Smooth muscle cell of the coronary artery (primary cell): ENCODE measurements around the gene BCO1. TPM values are rescaled to one million over a fixed set of nuclear protein-coding genes. Genes with fewer than 3 reads are reported as not detected.

Experiments
- total RNA-seq: library from RNA; depleted of rRNA; stranded (reverse); fragments of >200 nt; gene quantifications from 2 replicates; pipeline ENCODE4 v1.2.3, GENCODE V29; 2014; ENCODE audit warnings: low replicate concordance

The BCO1 gene
- under 0.01 TPM in 1 of 2 replicates, not detected in the other for total RNA-seq

GRCh38 chr16:81238296-81239011 lies at the start of gene BCO1:
BCO1 (plus strand) TSS chr16:81238689; CDS start chr16:81238909, 220 bp downstream.

GRCh38 chr16:81314603-81315270 lies 76.2 kb downstream of the BCO1 start, which contains the start of gene GAN:
GAN (plus strand) TSS chr16:81314962; CDS start chr16:81315114, 152 bp downstream.

Other genes with a start within 250 kb of the BCO1 start
- gene CMC2, start 231.8 kb upstream of the BCO1 start, total RNA-seq, result 31.2 and 73.3 TPM in 2 replicates
- 9.5 and 25.3 TPM in 2 replicates for gene CENPN, start 231.5 kb upstream of the BCO1 start, total RNA-seq
- gene ATMIN, start 202.8 kb upstream of the BCO1 start, total RNA-seq, result 23.1 and 30.2 TPM in 2 replicates
- gene C16orf46, start 161.5 kb upstream of the BCO1 start, total RNA-seq, result not detected in 2 replicates
- gene GCSH, start 142.3 kb upstream of the BCO1 start, total RNA-seq, result 9.2 and 14.7 TPM in 2 replicates
- gene GAN, start 76.3 kb downstream of the BCO1 start, total RNA-seq, result 6.5 and 8.7 TPM in 2 replicates
- gene CMIP, start 206.1 kb downstream of the BCO1 start, total RNA-seq, result 4.1 and 6.3 TPM in 2 replicates